Liver (tissue), 9 donors: ENCODE results near the gene SLC4A7. TPM values are rescaled to one million over a fixed set of nuclear protein-coding genes. Genes with fewer than 3 reads are reported as not detected.

Experiments
- DNase-seq: peaks from one replicate; pipeline ENCODE4 v3.0.0-alpha.2; 2017; ENCODE audit warnings: low spot score
- H3K27ac ChIP-seq, 2 donors: one replicate each; pipeline ENCODE4 v1.7.0; 2013; ENCODE audit warnings: inconsistent platforms in 2 of 2, low read length in 2 of 2, control low read depth in 1 of 2, low read depth in 1 of 2, mild to moderate bottlenecking in 1 of 2
- H3K27me3 ChIP-seq, 4 donors: one replicate each; pipeline versions ENCODE4 v1.6.1 to v1.7.0; 2013; ENCODE audit warnings: low read length in 3 of 4, inconsistent platforms in 1 of 4, mild to moderate bottlenecking in 1 of 4, moderate library complexity in 1 of 4; ENCODE audit not compliant: control insufficient read depth in 4 of 4, insufficient read depth in 4 of 4
- H3K36me3 ChIP-seq, 4 donors: one replicate each; pipeline versions ENCODE4 v1.6.1 to v1.7.0; 2013; ENCODE audit warnings: low read length in 3 of 4, mild to moderate bottlenecking in 3 of 4, low read depth in 1 of 4, moderate library complexity in 1 of 4; ENCODE audit not compliant: control insufficient read depth in 4 of 4, insufficient read depth in 3 of 4
- H3K4me1 ChIP-seq, 4 donors: one replicate each; pipeline versions ENCODE4 v1.6.1 to v1.7.0; 2013; ENCODE audit warnings: low read length in 3 of 4, mild to moderate bottlenecking in 3 of 4, moderate library complexity in 1 of 4; ENCODE audit not compliant: control insufficient read depth in 4 of 4, insufficient read depth in 4 of 4
- H3K4me3 ChIP-seq, 3 donors: one replicate each; pipeline versions ENCODE4 v1.6.1 to v1.7.0; 2013; ENCODE audit warnings: low read length in 3 of 3, control low read depth in 1 of 3, low read depth in 1 of 3, mild to moderate bottlenecking in 1 of 3
- H3K9ac ChIP-seq, 2 donors: one replicate each; pipeline ENCODE4 v1.7.0; 2013; ENCODE audit warnings: low read length in 2 of 2, mild to moderate bottlenecking in 2 of 2, moderate library complexity in 2 of 2, control low read depth in 1 of 2, low read depth in 1 of 2
- H3K9me3 ChIP-seq, 4 donors: one replicate each; pipeline versions ENCODE4 v1.6.1 to v1.7.0; 2013; ENCODE audit warnings: low read length in 3 of 4; ENCODE audit not compliant: control insufficient read depth in 4 of 4
- ATF3 ChIP-seq: IDR thresholded peaks from 2 replicates; pipeline ENCODE4 v1.6.1; 2016; ENCODE audit warnings: antibody characterized with exemption
- EGR1 ChIP-seq, 2 donors: IDR thresholded peaks; 2 replicates each; pipeline ENCODE4 v1.6.1; 2016 to 2018; ENCODE audit warnings: antibody characterized with exemption in 2 of 2, low read depth in 2 of 2
- FOXA1 ChIP-seq: IDR thresholded peaks from 2 replicates; pipeline ENCODE4 v1.6.1; 2016; ENCODE audit warnings: antibody characterized with exemption
- FOXA2 ChIP-seq: IDR thresholded peaks from 2 replicates; pipeline ENCODE4 v1.6.1; 2016; ENCODE audit warnings: antibody characterized with exemption
- GABPA ChIP-seq, 2 donors: IDR thresholded peaks in 1 of 2; conservative IDR thresholded peaks in 1 of 2; 2 replicates each; pipeline ENCODE4 v1.6.1; 2016; ENCODE audit warnings: antibody characterized with exemption in 2 of 2, mild to moderate bottlenecking in 1 of 2, moderate library complexity in 1 of 2
- HNF4A ChIP-seq, 2 donors: conservative IDR thresholded peaks; 2 replicates each; pipeline ENCODE4 v1.6.1; 2016; ENCODE audit warnings: antibody characterized with exemption in 2 of 2, mild to moderate bottlenecking in 2 of 2
- HNF4G ChIP-seq: IDR thresholded peaks from 2 replicates; pipeline ENCODE4 v1.6.1; 2016; ENCODE audit warnings: antibody characterized with exemption
- JUND ChIP-seq, 2 donors: IDR thresholded peaks; 2 replicates each; pipeline ENCODE4 v1.6.1; 2016; ENCODE audit warnings: antibody characterized with exemption in 2 of 2
- NR2F2 ChIP-seq: IDR thresholded peaks from 2 replicates; pipeline ENCODE4 v1.6.1; 2016; ENCODE audit warnings: antibody characterized with exemption
- RAD21 ChIP-seq, 2 donors: IDR thresholded peaks; 2 replicates each; pipeline ENCODE4 v1.6.1; 2016; ENCODE audit warnings: antibody characterized with exemption in 2 of 2, mild to moderate bottlenecking in 2 of 2
- RXRA ChIP-seq, 2 donors: IDR thresholded peaks; 2 replicates each; pipeline ENCODE4 v1.6.1; 2017 to 2018; ENCODE audit warnings: antibody characterized with exemption in 2 of 2, mild to moderate bottlenecking in 1 of 2
- SP1 ChIP-seq: IDR thresholded peaks from 2 replicates; pipeline ENCODE4 v1.6.1; 2018; ENCODE audit warnings: antibody characterized with exemption, mild to moderate bottlenecking
- TAF1 ChIP-seq: conservative IDR thresholded peaks from 2 replicates; pipeline ENCODE4 v1.6.1; 2016; ENCODE audit warnings: antibody characterized with exemption, mild to moderate bottlenecking
- YY1 ChIP-seq: IDR thresholded peaks from 2 replicates; pipeline ENCODE4 v1.6.1; 2016; ENCODE audit warnings: antibody characterized with exemption, mild to moderate bottlenecking
- WGBS: extraction: QIAGEN DNeasy Blood & Tissue Kit; methylation state at CpG from one replicate; pipeline ENCODE4 v1.1.7; 2013; 5-methylcytosine and 5-hydroxymethylcytosine counted together
- polyA plus RNA-seq, 2 donors: library from polyadenylated mRNA; stranded (reverse) in 1 of 2; unstranded in 1 of 2; fragments of 200-250 nt in 1 of 2; fragments of >200 nt in 1 of 2; fragmentation: Nextera tagmentation in 1 of 2; extraction: Ambion mirVana in 1 of 2; gene quantifications; one replicate each; pipeline versions ENCODE4 v1.2.1 to v1.2.3, GENCODE V29; 2013 to 2015
- total RNA-seq, 2 donors: library from RNA; depleted of rRNA; stranded (reverse); fragments of >200 nt; gene quantifications; one replicate each; pipeline ENCODE4 v1.2.3, GENCODE V29; 2014
- TF ChIP-seq, protein P1 (sequence below): fragments of 150-350 bp; IDR thresholded peaks from 2 replicates; pipeline ENCODE4 v1.5.1; 2017; ENCODE audit warnings: improper control_type of control experiment, low read depth, low read length; ENCODE audit not compliant: missing input control
- TF ChIP-seq, protein P2 (sequence below): IDR thresholded peaks from 2 replicates; pipeline ENCODE4 v1.6.1; 2016; ENCODE audit warnings: antibody characterized with exemption, mild to moderate bottlenecking
- TF ChIP-seq, protein P3 (sequence below): IDR thresholded peaks from 2 replicates; pipeline ENCODE4 v1.6.1; 2016; ENCODE audit warnings: antibody characterized with exemption
- TF ChIP-seq, protein P4 (sequence below): IDR thresholded peaks from 2 replicates; pipeline ENCODE4 v1.6.1; 2016; ENCODE audit warnings: antibody characterized with exemption
- donor health status: healthy.
- donor health status: healthy.
- donor health status: healthy.
- donor health status: healthy.
- donor health status: healthy.

SLC4A7 gene
- total and polyA plus RNA-seq, 4 donors: 0.76 to 9.8 (median 4.1) TPM

- DNase-seq: no peak
- H3K36me3 ChIP-seq: no peaks in the 10 kb centered on the region
- WGBS: 78% methylated on average over 6 of the region's 6 CpGs
Observed at GRCh38 chr3:27458929-27459328, 25.3 kb downstream of the SLC4A7 start.

DNA sequence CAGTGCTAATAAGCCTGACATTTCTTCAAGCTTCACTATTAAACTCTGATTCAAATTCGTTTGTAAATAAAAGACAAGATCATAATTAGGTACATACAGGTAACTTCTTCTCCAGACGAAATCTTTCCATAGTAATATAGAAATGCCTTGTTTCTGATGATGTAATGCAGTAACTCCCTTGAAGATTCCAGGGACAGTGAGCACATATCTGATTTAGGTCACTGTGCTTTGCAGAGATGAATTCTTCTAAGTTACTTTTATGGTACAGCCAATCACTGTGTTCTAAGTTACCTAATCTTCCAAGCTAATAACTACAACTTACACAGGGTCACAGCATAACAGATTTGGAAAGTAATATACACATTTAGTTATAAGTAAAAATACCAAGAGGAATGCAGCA lies 27.6 kb downstream of the SLC4A7 start:
- WGBS: 88% methylated on average over 2 of the region's 2 CpGs
- H3K27ac ChIP-seq: no peak overlapping the region
- H3K36me3 ChIP-seq: no peaks in the 10 kb centered on the region
- DNase-seq: no peak
- no peaks in the 10 kb centered on the region for H3K9me3 ChIP-seq
- no peak overlapping the region for H3K9ac ChIP-seq
- peaks cover 0 to 3% (median 0%) of the 10 kb centered on the region in 4 donors for H3K4me1 ChIP-seq
- H3K4me3 ChIP-seq: no peak overlapping the region
- H3K27me3 ChIP-seq: no peaks in the 10 kb centered on the region
- TF ChIP-seq, protein P1, sequence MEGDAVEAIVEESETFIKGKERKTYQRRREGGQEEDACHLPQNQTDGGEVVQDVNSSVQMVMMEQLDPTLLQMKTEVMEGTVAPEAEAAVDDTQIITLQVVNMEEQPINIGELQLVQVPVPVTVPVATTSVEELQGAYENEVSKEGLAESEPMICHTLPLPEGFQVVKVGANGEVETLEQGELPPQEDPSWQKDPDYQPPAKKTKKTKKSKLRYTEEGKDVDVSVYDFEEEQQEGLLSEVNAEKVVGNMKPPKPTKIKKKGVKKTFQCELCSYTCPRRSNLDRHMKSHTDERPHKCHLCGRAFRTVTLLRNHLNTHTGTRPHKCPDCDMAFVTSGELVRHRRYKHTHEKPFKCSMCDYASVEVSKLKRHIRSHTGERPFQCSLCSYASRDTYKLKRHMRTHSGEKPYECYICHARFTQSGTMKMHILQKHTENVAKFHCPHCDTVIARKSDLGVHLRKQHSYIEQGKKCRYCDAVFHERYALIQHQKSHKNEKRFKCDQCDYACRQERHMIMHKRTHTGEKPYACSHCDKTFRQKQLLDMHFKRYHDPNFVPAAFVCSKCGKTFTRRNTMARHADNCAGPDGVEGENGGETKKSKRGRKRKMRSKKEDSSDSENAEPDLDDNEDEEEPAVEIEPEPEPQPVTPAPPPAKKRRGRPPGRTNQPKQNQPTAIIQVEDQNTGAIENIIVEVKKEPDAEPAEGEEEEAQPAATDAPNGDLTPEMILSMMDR: no peak
- no peak for TF ChIP-seq JUND (IDR thresholded peaks at IDR 0.05)
- TF ChIP-seq NR2F2: no peak
- TF ChIP-seq EGR1 (IDR thresholded peaks at IDR 0.05; ENCODE audit: low read depth in 2 of 2): no peak
- TF ChIP-seq YY1: no peak
- TF ChIP-seq GABPA (IDR thresholded peaks at IDR 0.05 in 1 of 2, conservative IDR thresholded peaks at IDR 0.05 in 1 of 2): no peak
- no peak for TF ChIP-seq FOXA1
- TF ChIP-seq, protein P2, sequence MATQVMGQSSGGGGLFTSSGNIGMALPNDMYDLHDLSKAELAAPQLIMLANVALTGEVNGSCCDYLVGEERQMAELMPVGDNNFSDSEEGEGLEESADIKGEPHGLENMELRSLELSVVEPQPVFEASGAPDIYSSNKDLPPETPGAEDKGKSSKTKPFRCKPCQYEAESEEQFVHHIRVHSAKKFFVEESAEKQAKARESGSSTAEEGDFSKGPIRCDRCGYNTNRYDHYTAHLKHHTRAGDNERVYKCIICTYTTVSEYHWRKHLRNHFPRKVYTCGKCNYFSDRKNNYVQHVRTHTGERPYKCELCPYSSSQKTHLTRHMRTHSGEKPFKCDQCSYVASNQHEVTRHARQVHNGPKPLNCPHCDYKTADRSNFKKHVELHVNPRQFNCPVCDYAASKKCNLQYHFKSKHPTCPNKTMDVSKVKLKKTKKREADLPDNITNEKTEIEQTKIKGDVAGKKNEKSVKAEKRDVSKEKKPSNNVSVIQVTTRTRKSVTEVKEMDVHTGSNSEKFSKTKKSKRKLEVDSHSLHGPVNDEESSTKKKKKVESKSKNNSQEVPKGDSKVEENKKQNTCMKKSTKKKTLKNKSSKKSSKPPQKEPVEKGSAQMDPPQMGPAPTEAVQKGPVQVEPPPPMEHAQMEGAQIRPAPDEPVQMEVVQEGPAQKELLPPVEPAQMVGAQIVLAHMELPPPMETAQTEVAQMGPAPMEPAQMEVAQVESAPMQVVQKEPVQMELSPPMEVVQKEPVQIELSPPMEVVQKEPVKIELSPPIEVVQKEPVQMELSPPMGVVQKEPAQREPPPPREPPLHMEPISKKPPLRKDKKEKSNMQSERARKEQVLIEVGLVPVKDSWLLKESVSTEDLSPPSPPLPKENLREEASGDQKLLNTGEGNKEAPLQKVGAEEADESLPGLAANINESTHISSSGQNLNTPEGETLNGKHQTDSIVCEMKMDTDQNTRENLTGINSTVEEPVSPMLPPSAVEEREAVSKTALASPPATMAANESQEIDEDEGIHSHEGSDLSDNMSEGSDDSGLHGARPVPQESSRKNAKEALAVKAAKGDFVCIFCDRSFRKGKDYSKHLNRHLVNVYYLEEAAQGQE: no peak
- no peak for TF ChIP-seq SP1
- TF ChIP-seq FOXA2: no peak

More at GRCh38 chr3:27458929-27459328, 25.3 kb downstream of the SLC4A7 start:
- Histone ChIP-seq H3K4me3 (no peak overlapping the region), H3K4me1 (peaks cover 0 to 3% (median 0%) of the 10 kb centered on the region in 4 donors), H3K9ac (no peak overlapping the region), H3K9me3 (no peaks in the 10 kb centered on the region), H3K27me3 (no peaks in the 10 kb centered on the region), H3K27ac (no peak overlapping the region)
- TF ChIP-seq NR2F2 (no peak), ATF3 (no peak), FOXA2 (no peak), FOXA1 (no peak), RXRA (IDR thresholded peaks at IDR 0.05) (no peak), RAD21 (IDR thresholded peaks at IDR 0.05) (no peak), GABPA (IDR thresholded peaks at IDR 0.05 in 1 of 2, conservative IDR thresholded peaks at IDR 0.05 in 1 of 2) (no peak), YY1 (no peak), TAF1 (no peak), HNF4A (conservative IDR thresholded peaks at IDR 0.05) (no peak), HNF4G (no peak), JUND (IDR thresholded peaks at IDR 0.05) (no peak), EGR1 (IDR thresholded peaks at IDR 0.05; ENCODE audit: low read depth in 2 of 2) (no peak)
- TF ChIP-seq, protein P3, sequence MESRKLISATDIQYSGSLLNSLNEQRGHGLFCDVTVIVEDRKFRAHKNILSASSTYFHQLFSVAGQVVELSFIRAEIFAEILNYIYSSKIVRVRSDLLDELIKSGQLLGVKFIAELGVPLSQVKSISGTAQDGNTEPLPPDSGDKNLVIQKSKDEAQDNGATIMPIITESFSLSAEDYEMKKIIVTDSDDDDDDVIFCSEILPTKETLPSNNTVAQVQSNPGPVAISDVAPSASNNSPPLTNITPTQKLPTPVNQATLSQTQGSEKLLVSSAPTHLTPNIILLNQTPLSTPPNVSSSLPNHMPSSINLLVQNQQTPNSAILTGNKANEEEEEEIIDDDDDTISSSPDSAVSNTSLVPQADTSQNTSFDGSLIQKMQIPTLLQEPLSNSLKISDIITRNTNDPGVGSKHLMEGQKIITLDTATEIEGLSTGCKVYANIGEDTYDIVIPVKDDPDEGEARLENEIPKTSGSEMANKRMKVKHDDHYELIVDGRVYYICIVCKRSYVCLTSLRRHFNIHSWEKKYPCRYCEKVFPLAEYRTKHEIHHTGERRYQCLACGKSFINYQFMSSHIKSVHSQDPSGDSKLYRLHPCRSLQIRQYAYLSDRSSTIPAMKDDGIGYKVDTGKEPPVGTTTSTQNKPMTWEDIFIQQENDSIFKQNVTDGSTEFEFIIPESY: no peak
- TF ChIP-seq, protein P4, sequence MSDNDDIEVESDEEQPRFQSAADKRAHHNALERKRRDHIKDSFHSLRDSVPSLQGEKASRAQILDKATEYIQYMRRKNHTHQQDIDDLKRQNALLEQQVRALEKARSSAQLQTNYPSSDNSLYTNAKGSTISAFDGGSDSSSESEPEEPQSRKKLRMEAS: no peak
- TF ChIP-seq, protein P2: no peak
